ENCODE results near the gene RERE.

RERE gene

DNA sequence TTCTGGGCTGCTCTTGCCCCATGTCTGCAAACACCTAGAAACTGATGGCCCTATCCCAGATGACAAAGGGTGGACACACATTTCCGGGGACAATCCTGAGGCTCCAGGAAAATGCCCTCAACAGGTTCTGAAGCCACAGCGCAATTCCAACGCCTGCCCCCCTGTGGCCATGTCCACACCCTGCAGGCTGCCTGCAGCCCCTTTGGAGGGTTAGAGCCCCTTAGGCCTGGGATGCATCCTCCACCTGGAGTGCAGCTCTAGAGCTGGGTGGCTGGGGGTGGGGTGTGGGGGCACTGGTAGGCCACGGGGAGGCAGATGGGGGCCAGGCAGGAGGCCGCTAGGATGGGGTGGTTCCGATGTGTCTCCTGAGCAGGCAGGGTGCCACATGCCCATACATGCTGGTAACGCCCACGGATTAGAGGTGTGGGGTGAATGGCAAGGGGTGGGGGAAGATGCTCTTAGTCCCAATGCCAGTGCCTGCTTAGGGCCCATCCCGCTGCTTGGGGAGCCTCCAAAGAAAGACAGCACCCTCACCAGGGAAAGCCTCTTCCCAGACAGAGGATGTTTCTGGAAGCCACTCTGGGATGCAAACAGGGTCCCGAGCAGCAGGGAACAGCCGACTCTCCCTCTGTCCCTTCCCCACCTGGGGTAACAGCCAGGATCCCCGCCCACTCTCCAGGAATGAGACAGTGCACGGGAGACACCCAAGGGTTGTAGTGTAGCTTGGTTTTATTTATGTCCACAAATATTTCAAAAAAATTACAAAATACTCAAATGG is 465.6 kb downstream of the RERE start:
- peak; percentile 8 for DNase-seq (ENCODE audit: low read depth, low spot score)
- no peak overlapping the region for H3K4me3 ChIP-seq (ENCODE audit: low read length)

DNA sequence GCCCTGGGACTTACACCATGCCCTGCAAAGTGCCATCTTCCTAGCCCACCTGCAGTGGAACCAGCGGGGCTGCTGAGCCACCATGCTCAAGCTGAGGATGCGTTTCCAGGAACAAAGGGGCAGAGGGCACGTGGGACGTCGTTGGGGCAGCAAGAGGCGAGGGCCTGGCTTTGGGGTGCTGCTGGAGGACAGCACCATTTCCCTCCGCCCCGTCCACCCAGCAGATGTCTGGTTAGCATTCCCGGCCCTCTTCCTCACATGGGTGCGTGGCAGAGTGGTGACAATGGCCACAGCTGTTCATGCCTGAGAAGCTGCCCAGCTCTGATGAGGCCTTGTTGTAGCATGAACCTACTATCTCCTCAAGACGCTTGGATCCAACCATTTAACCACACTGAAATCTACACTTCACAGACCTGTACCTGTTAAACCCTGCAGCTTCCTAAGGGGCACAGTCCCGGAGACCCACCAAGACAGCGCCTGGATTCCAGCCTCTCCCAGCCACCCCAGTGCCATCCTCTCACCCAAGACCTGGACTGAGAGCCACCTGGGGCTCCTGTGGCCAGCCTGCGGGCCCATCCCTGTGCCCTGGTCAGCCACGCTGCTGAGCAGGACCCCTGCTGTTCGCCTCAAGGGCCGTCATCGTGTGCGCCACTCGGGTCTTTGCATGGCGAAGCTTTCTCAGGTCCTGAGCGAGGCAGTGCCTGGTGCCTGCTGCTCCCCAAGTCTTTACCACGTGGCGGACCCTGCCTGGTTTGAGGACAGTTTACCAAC is 466.3 kb downstream of the RERE start:
- H3K4me3 ChIP-seq (ENCODE audit: low read length) = no peak overlapping the region

DNA sequence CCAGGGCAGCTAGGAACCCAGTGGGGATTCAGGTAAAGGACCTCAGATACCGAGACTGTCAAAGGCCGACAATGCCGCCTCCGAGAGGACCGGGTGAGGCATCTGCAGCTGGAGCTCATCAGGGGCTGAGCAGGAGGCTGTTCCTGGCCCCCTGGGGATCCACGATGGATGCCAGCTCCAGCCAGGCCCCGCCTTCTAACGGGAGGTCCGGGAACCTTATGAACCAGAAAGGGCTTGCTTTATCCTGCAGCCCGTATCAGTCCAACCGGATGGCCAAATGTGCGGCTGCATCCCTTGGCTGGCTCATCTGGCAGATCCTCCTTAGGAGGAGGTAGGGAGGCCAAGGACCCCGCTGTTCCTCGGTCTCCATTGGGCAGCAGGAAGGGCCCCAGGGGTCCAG is 467.5 kb downstream of the RERE start:
- no peak overlapping the region for H3K4me3 ChIP-seq (ENCODE audit: low read length)
- no peak for DNase-seq (ENCODE audit: low read depth, low spot score)

More for the DNA sequence above, 466.3 kb downstream of the RERE start:
- DNase-seq (ENCODE audit: low read depth, low spot score) = no peak

DNA sequence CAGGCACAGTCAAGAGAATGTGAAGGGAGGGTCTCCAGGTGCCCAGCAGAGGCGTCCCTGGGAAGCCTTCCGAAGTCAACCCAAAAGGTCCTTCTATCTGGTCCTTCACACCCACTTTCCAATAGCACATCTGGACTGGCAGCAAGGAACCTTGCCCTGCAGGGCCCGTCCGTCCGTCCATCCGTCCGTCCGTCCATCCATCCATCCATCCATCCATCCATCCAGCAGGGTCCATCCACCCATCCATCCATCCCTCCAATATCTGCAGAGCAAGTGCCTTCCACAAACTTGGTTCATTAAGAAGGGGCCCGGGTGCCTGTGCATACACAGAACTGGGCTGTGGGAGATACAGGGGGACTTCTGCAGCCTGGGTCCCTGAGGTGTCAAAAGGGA is 468.0 kb downstream of the RERE start:
- H3K4me3 ChIP-seq (ENCODE audit: low read length) = no peak overlapping the region
- no peak for DNase-seq (ENCODE audit: low read depth, low spot score)

DNA sequence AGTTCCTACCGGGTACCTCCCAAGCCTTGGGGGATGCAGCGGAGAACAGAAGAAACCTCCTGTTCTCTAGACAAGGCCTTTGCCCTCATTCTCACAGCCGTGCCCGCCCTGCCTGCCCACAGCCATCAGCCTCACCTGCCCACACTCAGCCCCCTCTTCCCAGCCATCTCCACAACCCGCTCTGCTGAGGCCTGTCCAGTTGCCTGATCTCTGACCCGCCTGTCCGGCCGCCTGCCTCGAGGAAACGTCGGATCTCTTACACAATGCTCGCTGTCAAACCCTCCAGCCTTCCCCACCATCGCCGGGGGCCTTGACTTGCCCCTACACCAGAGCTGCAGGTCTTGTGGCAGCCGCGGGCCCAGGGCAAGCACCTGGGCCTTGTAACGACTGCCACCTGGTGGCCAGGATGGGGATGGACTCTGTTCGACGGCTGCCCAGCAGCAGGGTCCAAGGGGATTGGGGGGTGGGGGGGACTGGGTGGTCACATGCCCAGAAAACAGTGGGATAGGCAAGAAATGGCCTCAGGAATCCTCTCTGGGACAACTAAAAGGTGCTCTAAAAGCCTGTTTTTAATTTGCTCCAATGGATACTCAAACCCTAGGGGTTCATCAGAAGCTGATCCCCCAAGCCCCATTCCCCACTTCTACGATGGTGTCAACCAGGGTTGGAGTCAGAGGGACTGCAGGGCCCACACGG is 468.5 kb downstream of the RERE start:
- DNase-seq (ENCODE audit: low read depth, low spot score) = peak; percentile 27
- H3K4me3 ChIP-seq (ENCODE audit: low read length) = no peak overlapping the region

DNA sequence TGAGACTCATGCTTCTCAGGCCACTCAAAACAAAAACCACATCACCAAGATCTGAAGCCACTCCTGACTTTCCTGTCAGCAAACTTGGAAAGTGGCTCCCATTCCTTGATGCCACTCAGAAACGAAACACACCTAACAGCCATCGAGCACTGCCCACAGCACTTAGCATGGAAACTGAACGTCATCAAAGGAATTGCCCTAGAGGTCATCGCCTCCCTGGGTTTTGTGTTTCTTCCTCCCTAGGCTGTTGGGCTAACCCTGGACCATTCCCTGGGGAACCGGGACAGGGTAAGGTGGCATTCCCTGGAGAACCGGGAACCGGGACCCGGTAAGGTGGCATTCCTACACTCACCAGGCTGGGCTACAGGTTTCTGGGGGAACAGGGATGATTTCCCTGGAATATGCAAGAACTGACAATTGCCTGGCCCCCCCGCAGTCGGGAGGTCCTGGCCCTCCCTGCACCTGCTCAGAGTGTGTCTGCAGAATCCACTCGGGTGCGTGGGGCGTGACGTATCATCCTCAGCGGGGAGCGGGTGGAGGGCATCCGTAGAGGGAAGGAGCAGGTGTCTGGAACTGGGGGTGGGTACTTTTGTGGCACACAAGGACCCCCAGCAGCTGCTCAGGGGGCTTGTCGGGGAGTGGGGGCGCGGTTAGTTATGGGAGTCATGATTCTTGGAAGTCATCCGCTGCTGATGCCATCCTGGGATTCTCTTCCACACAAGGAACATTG is 469.2 kb downstream of the RERE start:
- H3K4me3 ChIP-seq (ENCODE audit: low read length) = no peak overlapping the region
- no peak for DNase-seq (ENCODE audit: low read depth, low spot score)

DNA sequence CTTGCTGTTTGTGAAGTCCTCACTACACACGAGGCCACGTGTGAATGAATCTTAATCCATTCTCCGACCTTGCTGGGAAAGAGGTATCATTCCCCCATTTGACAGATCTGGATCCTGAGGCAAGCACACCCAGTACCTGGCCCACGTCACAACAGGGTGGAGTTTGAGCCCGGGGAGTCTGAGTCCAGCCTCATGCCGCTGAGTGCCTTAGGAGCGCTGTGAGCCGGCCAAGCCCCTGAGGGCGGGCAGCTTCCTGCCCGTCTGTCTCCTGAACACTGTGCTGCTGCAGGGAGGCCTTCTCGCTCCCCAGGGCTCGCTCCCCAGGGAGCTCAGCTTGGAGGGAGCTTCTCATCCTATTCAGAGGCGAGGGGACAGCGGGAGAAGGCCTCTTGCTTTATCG is 469.8 kb downstream of the RERE start:
- DNase-seq (ENCODE audit: low read depth, low spot score) = no peak
- no peak overlapping the region for H3K4me3 ChIP-seq (ENCODE audit: low read length)

DNA sequence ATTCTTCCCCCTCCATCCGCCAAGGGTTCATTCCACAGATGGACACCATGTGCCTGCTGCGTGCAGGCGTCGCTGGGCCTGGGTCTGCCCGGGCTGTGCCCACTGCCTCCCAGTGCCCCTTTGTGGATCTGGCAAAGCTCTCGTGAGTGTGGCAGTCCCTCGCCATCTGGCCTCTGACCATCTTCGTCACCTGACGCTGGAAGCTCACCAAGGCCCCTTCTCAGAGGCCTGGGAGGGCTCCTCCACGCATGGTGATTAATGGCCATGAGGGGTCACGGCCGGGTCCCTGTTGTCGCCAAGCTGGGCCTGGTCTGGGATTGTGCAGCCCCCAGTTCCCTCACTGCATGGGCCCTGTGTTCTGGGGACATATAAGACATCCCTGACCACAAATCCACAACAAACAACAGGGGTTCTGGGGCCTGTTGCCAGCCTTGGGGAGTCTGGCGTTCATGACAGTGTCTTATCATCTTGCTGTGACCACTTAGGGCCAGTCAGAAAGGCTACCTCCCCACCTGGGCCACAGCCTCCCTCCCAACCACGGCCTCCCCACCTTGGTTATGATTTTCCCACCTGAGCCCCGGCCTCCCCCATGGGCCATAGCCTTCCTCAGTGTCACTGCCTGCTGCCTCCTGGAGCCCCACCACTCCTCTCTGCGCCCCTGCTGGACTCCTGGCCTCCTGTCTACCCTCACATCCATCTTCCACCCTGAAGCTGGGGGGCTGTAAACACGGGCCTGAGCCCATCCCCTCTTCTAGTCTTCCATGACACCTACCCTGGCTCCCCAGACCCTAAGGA is 471.6 kb downstream of the RERE start:
- no peak for DNase-seq (ENCODE audit: low read depth, low spot score)
- H3K4me3 ChIP-seq (ENCODE audit: low read length) = no peak overlapping the region

DNA sequence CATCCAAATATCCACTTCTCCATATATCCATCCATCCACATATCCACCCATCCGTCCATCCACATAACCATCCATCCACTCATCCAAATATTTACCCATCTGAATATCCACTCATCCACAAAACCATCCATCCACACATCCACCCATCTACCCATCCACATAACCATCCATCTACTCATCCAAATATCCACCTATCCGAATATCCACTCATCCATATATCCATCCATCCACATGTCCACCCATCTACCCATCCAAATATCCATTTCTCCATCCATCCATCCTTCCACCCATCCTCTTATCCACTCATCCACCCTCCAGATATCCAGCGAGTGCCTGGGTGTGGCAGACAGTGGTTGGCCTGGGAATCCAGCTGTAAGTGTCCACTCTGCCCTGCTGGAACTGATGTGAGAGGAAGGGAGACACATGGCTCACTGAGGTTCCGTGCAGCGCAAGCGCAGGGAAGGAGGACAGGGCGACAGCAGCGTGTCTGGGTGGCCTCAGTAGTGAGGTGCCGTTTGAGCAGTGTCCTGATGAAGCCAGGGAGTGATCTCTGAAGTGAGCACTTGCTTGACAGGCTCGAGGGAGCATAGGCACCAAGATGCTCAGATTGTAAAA is 472.4 kb downstream of the RERE start:
- no peak for DNase-seq (ENCODE audit: low read depth, low spot score)
- H3K4me3 ChIP-seq (ENCODE audit: low read length) = no peak overlapping the region

DNA sequence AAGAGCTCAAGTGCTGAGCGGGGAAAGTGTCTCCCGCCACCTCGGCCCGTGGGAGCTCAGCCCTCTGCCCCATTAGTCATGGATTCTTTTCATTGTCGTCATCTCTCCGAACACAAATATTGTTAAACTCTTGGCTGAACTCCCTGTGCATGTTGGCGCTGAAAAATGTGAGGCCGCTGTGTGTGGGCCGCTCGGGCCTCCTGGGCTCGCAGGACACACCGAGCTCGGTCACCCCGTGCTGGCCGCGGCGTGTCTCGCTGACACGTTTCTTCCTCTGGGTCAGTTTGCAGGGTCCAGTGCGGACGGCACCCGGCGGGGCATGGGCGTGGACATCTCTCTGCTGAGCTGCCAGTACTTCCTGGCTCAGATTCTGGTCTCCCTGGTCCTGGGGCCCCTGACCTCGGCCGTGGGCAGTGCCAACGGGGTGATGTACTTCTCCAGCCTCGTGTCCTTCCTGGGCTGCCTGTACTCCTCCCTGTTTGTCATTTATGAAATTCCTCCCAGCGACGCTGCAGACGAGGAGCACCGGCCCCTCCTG is 473.9 kb downstream of the RERE start:
- DNase-seq (ENCODE audit: low read depth, low spot score) = no peak
- H3K4me3 ChIP-seq (ENCODE audit: low read length) = no peak overlapping the region

DNA sequence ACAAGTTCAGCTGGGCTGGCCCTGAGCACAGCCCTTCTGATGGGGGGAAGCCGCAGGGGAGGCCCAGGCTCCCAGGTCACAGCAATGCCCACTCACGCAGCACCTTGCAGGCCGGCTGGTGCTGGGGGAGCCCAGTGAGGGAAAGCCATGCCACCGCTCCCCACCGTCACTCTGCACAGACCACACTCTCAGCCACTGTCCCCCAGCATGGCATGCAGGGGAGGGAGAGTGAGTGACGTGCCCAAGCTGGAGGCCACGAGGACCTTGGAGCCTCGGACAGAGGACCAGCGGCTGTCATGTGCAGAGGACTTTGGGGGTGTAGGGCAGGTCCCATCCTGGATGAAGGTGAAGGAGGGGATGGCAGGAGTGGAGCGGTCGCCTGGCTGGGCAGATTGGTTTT is 474.4 kb downstream of the RERE start:
- DNase-seq (ENCODE audit: low read depth, low spot score) = no peak
- no peak overlapping the region for H3K4me3 ChIP-seq (ENCODE audit: low read length)

DNA sequence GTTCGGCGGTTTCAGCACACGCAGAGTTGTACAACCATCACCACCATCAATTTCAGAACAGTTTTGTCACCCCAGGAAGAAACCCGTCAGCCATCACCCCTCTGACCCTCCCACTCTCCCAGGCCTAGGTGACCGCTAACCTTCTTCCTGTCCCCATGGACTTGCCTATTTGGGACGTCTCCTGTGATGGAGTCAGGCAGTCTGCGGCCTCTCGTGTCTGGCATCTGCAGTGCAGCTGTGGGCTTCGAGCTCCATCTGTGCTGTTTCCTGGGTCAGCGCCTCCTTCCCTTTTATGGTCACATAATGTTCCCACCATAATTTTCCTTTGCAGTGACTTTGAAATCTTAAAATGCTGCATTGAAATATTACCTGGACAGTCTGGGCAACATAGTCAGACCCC is 475.1 kb downstream of the RERE start:
- no peak overlapping the region for H3K4me3 ChIP-seq (ENCODE audit: low read length)
- no peak for DNase-seq (ENCODE audit: low read depth, low spot score)

DNA sequence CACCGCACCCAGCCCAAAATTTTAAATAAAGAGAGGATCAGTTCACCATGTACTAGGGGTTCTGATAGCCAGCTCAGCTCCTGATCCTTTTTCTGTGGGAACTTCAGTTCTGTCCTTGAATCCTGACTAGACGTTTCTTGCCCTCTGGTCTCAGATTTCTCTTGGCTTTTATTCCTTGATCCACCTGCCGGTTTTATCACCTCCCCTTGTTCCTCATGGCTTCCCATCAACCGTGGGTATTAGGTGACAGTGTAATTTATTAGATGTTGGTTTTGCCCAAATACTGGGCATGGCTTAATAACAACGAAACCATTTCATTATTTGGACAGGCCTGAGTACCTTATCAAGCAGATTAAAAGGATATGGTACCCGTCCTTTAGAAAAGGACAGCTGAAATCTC is 477.0 kb downstream of the RERE start:
- no peak overlapping the region for H3K4me3 ChIP-seq (ENCODE audit: low read length)
- DNase-seq (ENCODE audit: low read depth, low spot score) = no peak

DNA sequence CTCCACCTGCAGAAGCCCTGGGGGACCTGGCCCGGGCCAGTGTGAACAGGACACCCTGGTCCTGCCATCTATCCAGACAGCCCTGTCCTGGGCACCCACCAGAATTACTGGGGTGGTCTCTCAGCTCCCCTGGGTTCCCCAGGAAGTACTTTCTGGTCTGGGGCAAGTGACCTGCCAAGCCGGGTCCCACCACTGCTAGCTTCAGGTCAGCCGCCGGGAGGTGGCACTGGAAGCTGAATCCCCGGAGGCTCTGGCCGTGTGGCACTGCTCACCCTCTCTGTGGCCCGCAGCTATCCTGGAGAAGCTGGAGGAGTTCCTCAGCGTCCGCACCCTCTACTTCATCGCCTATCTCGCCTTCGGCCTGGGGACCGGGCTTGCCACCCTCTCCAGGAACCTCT is 478.2 kb downstream of the RERE start:
- no peak for DNase-seq (ENCODE audit: low read depth, low spot score)
- H3K4me3 ChIP-seq (ENCODE audit: low read length) = no peak overlapping the region

DNA sequence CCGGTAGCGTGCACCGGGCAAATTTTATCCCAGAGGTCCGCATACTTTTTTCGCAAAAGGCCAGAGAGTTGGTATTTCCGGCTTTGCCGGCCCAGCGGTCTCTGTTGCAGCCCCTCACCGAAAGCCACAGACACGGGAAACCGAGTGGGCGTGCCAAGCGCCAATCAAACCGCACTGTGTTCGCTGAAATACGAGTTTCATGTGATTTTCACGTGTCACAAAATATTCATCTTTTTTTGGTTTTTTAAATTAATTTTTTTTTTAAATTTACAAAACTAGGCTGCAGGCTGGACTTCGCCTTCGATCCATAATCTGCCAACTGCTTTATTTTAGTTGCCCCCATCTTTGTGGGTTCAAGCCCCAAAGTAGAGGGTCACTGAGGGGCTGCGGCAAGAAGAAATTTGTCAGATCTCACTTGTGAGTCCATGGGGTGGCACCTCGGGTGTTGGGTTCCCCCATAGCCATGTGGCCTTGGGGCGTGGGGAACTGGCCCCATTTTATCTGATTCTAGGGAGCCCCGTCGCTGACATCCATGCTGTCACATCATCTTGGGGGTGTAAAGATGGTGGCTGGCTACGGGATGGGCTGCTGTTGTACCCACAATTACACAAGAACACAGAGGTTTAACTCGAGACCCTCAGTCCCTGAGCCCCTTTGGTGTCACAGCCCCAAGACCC is 478.8 kb downstream of the RERE start:
- no peak overlapping the region for H3K4me3 ChIP-seq (ENCODE audit: low read length)
- DNase-seq (ENCODE audit: low read depth, low spot score) = no peak

DNA sequence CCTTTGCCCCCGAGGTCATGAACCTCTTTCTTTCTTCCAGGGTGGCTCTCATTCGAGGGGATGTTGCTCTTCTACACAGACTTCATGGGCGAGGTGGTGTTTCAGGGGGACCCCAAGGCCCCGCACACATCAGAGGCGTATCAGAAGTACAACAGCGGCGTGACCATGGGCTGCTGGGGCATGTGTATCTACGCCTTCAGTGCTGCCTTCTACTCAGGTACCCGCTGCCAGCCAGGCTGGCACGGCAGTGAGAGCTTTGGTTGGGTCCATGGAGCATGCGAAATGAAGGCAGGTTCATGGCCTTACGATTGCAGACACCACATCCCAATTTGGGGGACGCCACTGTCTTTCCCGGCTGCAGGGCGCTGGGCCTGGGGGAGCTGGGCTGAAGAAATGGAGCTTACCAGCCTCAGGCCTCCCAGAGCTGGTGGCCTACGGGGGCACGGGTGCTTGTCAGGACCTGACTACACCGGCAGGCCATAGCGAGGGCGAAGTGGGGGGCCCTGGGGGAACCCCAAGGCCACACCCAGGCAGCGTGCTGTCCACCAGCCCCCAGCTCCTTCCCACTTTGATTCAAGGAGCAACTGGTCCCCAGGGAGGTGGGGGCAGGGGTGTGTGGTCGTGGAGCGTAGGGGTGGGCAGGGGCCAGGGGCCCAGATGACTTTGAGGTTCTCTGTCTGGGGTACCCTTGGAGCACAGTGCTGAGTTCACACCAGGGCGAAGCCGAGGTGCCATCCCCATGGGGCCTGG is 479.5 kb downstream of the RERE start:
- no peak overlapping the region for H3K4me3 ChIP-seq (ENCODE audit: low read length)
- no peak for DNase-seq (ENCODE audit: low read depth, low spot score)

DNA sequence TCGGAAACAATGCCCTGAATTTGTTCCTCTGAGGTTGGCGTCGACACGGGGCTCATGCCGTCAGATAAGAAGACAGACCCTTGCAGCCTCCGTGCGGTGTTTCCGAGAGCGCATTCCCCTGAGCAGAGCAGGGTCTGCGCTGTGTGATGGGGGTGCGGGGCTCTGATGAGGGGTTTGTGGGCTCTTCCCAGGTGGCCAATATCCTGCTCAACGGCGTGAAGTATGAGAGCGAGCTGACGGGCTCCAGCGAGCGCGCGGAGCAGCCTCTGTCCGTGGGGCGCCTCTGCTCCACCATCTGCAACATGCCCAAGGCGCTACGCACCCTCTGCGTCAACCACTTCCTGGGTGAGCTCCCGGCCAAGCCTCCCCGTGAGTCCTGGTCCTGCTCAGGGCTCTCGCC is 482.2 kb downstream of the RERE start:
- DNase-seq (ENCODE audit: low read depth, low spot score) = no peak
- H3K4me3 ChIP-seq (ENCODE audit: low read length) = no peak overlapping the region
